Retinal pigment epithelial cell (primary cell): ENCODE data around the gene DGKI.
"Not testable (repeated sequence)": the region's sequence is repeated elsewhere in the genome, so short reads cannot be mapped to it uniquely, and the experiment has no call there.

ENCODE experiments used
- DNase-seq: peaks from one replicate; pipeline ENCODE4 v3.0.0-alpha.2; 2010; ENCODE audit warnings: low read depth
- H3K4me3 ChIP-seq: 2 replicates; pipeline ENCODE4 v1.5.1; 2011; ENCODE audit warnings: mild to moderate bottlenecking, low read length, control low read depth, moderate library complexity
- TF ChIP-seq, protein P1 (sequence below): conservative IDR thresholded peaks from 2 replicates; pipeline ENCODE4 v1.5.1; 2011; ENCODE audit warnings: low read depth, low read length, control low read depth, inconsistent platforms

DGKI gene

DNA sequence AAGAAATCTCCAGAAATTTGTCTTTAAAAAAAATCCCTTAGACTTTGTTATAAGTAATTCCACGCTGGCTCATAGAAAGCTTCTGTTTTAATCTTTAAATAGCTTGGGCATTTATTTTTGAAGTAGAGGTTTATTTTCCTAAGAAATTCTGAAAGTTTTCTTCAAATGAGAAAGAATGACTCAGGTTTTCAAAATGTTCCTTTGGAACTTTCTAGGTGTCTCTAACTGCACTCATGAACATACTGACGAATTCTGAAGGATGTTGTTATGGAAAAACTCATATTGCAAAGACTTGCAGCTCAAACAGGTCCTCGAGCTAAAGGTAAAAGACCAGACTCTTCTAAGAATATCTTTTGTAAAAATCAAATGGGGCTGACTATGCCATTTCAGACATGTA lies 10.7 kb downstream of the DGKI start:
- TF ChIP-seq, protein P1, sequence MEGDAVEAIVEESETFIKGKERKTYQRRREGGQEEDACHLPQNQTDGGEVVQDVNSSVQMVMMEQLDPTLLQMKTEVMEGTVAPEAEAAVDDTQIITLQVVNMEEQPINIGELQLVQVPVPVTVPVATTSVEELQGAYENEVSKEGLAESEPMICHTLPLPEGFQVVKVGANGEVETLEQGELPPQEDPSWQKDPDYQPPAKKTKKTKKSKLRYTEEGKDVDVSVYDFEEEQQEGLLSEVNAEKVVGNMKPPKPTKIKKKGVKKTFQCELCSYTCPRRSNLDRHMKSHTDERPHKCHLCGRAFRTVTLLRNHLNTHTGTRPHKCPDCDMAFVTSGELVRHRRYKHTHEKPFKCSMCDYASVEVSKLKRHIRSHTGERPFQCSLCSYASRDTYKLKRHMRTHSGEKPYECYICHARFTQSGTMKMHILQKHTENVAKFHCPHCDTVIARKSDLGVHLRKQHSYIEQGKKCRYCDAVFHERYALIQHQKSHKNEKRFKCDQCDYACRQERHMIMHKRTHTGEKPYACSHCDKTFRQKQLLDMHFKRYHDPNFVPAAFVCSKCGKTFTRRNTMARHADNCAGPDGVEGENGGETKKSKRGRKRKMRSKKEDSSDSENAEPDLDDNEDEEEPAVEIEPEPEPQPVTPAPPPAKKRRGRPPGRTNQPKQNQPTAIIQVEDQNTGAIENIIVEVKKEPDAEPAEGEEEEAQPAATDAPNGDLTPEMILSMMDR: no peak
- no peak for DNase-seq

GRCh38 chr7:137835486-137836112 lies 11.2 kb downstream of the DGKI start:
- H3K4me3 ChIP-seq: no peak overlapping the region
- DNase-seq: no peak
- TF ChIP-seq, protein P1: no peak

More for the DNA sequence above, 10.7 kb downstream of the DGKI start:
- H3K4me3 ChIP-seq: no peak overlapping the region

- TF ChIP-seq, protein P1: no peak
- H3K4me3 ChIP-seq: no peak overlapping the region
- DNase-seq: no peak
Observed at GRCh38 chr7:137834552-137834951, 12.2 kb downstream of the DGKI start.

DNA sequence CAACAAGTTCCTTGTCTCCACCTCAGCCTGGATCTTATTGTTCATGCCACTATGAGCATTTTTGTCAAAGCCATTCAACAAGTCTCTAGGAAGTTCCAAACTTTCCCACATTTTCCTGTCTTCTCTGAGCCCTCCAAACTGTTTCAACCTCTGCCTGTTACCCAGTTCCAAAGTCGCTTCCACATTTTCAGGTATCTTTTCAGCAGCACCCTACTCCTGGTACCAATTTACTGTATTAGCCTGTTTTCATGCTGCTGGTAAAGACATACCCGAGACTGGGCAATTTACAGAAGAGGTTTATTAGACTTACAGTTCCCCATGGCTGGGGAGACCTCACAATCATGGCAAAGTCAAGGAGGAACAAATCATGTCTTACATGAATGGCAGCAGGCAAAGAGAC lies 13.8 kb downstream of the DGKI start:
- H3K4me3 ChIP-seq, DNase-seq: not testable (repeated sequence)

GRCh38 chr7:137832382-137832781 lies 14.4 kb downstream of the DGKI start:
- DNase-seq: no peak

GRCh38 chr7:137831555-137831954 lies 15.2 kb downstream of the DGKI start:
- H3K4me3 ChIP-seq, DNase-seq: not testable (repeated sequence)

More at GRCh38 chr7:137832382-137832781, 14.4 kb downstream of the DGKI start:
- no peak overlapping the region for H3K4me3 ChIP-seq
- TF ChIP-seq, protein P1: no peak

DNA sequence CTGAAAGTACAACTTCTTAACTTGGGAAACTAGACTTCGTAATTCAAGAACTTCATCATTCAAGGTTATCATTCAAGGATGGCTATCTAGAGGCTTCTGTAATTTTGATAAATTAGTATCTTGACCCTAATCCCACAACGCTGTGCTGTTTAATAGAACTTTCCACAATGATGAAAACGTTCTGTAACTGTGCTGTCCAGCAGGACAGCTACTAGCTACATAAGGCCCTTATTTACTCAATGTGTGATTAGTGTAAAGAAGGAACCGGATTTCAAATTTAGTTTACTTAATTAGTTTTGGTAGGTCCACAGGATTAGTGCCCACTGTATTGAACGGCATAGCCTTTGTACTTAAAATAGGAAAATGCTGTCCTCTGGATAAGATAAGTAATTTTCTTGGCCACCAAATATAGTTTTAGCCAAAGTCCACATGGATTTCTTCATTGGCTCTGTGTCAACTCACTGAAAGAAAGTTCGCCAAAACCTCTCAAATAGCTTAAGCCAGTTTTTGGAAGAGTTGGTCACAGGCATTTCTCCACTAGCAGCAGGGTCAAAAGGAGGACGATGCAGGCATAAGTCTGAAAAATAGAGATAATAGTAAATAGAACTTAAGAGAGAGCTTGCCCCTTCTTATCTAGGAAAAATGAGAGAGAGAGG lies 17.3 kb downstream of the DGKI start:
- no peak for DNase-seq
- TF ChIP-seq, protein P1: no peak
- no peak overlapping the region for H3K4me3 ChIP-seq

DNA sequence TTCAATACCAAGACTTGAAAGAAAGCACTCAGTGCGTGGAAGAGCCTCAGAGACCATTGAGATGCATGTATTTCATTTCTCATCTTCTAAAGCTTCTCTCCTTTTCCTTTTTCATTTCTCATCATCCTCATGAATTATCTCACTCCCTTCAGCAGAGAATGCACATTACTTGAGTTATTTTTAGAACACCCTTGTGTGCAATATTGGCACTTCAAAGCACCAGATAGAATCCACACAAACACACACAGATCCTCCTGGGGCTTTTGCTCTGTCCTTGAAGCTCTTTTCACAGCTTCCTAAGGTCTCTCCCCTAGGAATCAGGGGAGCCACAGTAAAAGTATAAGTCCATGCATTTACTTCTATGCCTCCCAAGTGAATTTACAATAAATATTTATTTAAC lies 18.3 kb downstream of the DGKI start:
- TF ChIP-seq, protein P1: no peak
- no peak overlapping the region for H3K4me3 ChIP-seq
- no peak for DNase-seq
